Tibial nerve (tissue), 3 donors: ENCODE measurements around the gene MEX3C.

Source experiments
- CTCF ChIP-seq, 5 experiments: fragments of 200-600 bp in 3 of 5; fragments of 450-650 bp in 2 of 5; sonication (generic) in 3 of 5; IDR thresholded peaks; one replicate each; pipeline ENCODE4 v1.5.1; 2016 to 2019; ENCODE audit warnings: antibody characterized with exemption in 5 of 5, mild to moderate bottlenecking in 3 of 5, moderate library complexity in 2 of 5
- POLR2A ChIP-seq, 2 donors: fragments of 450-650 bp; IDR thresholded peaks; one replicate each; pipeline ENCODE4 v1.6.1; 2017; ENCODE audit warnings: antibody characterized with exemption in 2 of 2, mild to moderate bottlenecking in 2 of 2, moderate library complexity in 2 of 2

- TF ChIP-seq POLR2A (IDR thresholded peaks at IDR 0.05) (no peak), CTCF (IDR thresholded peaks at IDR 0.05) (no peak)
These were observed 13.9 kb downstream of the MEX3C start for GRCh38 chr18:51183372-51184090.
